GM15510 (cell line): ENCODE results near the gene FCN1.

ENCODE experiments used
- POLR2A ChIP-seq: IDR thresholded peaks from 3 replicates; pipeline ENCODE4 v1.6.1; 2011; ENCODE audit warnings: borderline replicate concordance; ENCODE audit not compliant: insufficient read length; ENCODE audit errors: extremely low read depth

FCN1 gene

GRCh38 chr9:134887219-134887618 lies 30.5 kb downstream of the FCN1 start:
- TF ChIP-seq POLR2A: no peak

- no peak for TF ChIP-seq POLR2A
These were observed 31.2 kb downstream of the FCN1 start for GRCh38 chr9:134886413-134886913.

GRCh38 chr9:134885679-134886412 lies 31.9 kb downstream of the FCN1 start:
- no peak for TF ChIP-seq POLR2A

- no peak for TF ChIP-seq POLR2A
These were observed 32.6 kb downstream of the FCN1 start for GRCh38 chr9:134885001-134885678.

- no peak for TF ChIP-seq POLR2A
These were observed 33.2 kb downstream of the FCN1 start for GRCh38 chr9:134884492-134884891.

- no peak for TF ChIP-seq POLR2A
These were observed 34.5 kb downstream of the FCN1 start for GRCh38 chr9:134883040-134883782.

- no peak for TF ChIP-seq POLR2A
These were observed 35.4 kb downstream of the FCN1 start for GRCh38 chr9:134882204-134882785.

- TF ChIP-seq POLR2A: no peak
These were observed 36.4 kb downstream of the FCN1 start for GRCh38 chr9:134881313-134881670.

- TF ChIP-seq POLR2A: no peak
These were observed 37.0 kb downstream of the FCN1 start, which contains the start of gene FCN2 for GRCh38 chr9:134880484-134881312. TSS of gene FCN2 (plus strand) at chr9:134880810. CDS start at chr9:134880822, 12 bp downstream.

GRCh38 chr9:134879664-134880483 lies 37.8 kb downstream of the FCN1 start:
- TF ChIP-seq POLR2A: no peak

GRCh38 chr9:134877541-134877940 lies 40.2 kb downstream of the FCN1 start:
- no peak for TF ChIP-seq POLR2A

GRCh38 chr9:134875371-134875770 lies 42.3 kb downstream of the FCN1 start:
- TF ChIP-seq POLR2A: no peak
